SK-N-SH (cell line): ENCODE measurements around the gene MTCL1. TPM values are rescaled to one million over a fixed set of nuclear protein-coding genes. Genes with fewer than 3 reads are reported as not detected.

Experiments
- CTCF ChIA-PET: fragments of 300-600, 350-600 bp; formaldehyde crosslinking; extraction: SDS; loops from one replicate; lab custom pipeline; 2021; lab: Yijun Ruan, JAX
- POLR2A ChIA-PET: fragments of 350-600 bp; sonication (Branson Sonifier 250); formaldehyde crosslinking; extraction: SDS; loops from one replicate; lab custom pipeline; 2020; ENCODE audit warnings: antibody characterized with exemption, inconsistent platforms; lab: Yijun Ruan, JAX
- DNase-seq: peaks from one replicate; pipeline ENCODE4 v3.0.0; 2012
- H2AFZ ChIP-seq: fragments of 200-600 bp; sonication (generic); 2 replicates; pipeline ENCODE4 v1.8.1; 2016; ENCODE audit warnings: antibody characterized with exemption, mild to moderate bottlenecking, low read depth
- H3F3A ChIP-seq: fragments of 200-600 bp; sonication (generic); replicated peaks from 2 replicates; pipeline ENCODE3; 2016; ENCODE audit warnings: antibody characterized with exemption, mild to moderate bottlenecking; ENCODE audit not compliant: insufficient read depth
- H3K27ac ChIP-seq, 2 experiments: fragments of 200-500 bp in 1 of 2; fragments of 200-600 bp in 1 of 2; sonication (Bioruptor generic) in 1 of 2; sonication (generic), shearing (Covaris generic) in 1 of 2; 2 replicates each; pipeline versions ENCODE4 v1.5.1 to v1.6.1; 2014 to 2016; ENCODE audit warnings: low read depth in 2 of 2, inconsistent platforms in 1 of 2, low read length in 1 of 2, mild to moderate bottlenecking in 1 of 2, mixed read lengths in 1 of 2
- H3K27me3 ChIP-seq: fragments of 200-600 bp; sonication (generic), shearing (Covaris generic); 2 replicates; pipeline ENCODE4 v1.6.1; 2016; ENCODE audit warnings: mixed run types; ENCODE audit not compliant: insufficient read depth
- H3K36me3 ChIP-seq, 2 experiments: fragments of 200-500 bp in 1 of 2; fragments of 200-600 bp in 1 of 2; sonication (Bioruptor generic) in 1 of 2; sonication (generic) in 1 of 2; replicated peaks in 1 of 2; 2 replicates each; pipeline versions ENCODE3 to v1.5.1; 2014 to 2016; ENCODE audit warnings: low read length in 1 of 2, mild to moderate bottlenecking in 1 of 2; ENCODE audit not compliant: insufficient read depth in 2 of 2, control insufficient read depth in 1 of 2
- H3K4me1 ChIP-seq, 2 experiments: fragments of 200-500 bp in 1 of 2; fragments of 200-600 bp in 1 of 2; sonication (Bioruptor generic) in 1 of 2; sonication (generic), shearing (Covaris generic) in 1 of 2; 2 replicates each; pipeline versions ENCODE4 v1.5.1 to v1.6.1; 2014 to 2016; ENCODE audit warnings: low read depth in 1 of 2, low read length in 1 of 2, mixed run types in 1 of 2; ENCODE audit not compliant: insufficient read depth in 2 of 2, control insufficient read depth in 1 of 2
- H3K4me2 ChIP-seq: fragments of 200-600 bp; sonication (generic), shearing (Covaris generic); 2 replicates; pipeline ENCODE4 v1.6.1; 2017; ENCODE audit warnings: mixed run types
- H3K4me3 ChIP-seq, 2 experiments: fragments of 200-500 bp in 1 of 2; fragments of 200-600 bp in 1 of 2; sonication (Bioruptor generic) in 1 of 2; sonication (generic), shearing (Covaris generic) in 1 of 2; 2 replicates each; pipeline versions ENCODE4 v1.5.1 to v1.8.1; 2014 to 2016; ENCODE audit warnings: low read depth in 2 of 2, inconsistent platforms in 1 of 2, low read length in 1 of 2, mild to moderate bottlenecking in 1 of 2, mixed read lengths in 1 of 2, moderate library complexity in 1 of 2
- H3K79me2 ChIP-seq: fragments of 200-600 bp; sonication (generic); 2 replicates; pipeline ENCODE4 v1.8.1; 2017; ENCODE audit warnings: mild to moderate bottlenecking; ENCODE audit not compliant: insufficient read depth
- H3K9ac ChIP-seq: fragments of 200-600 bp; sonication (generic); 2 replicates; pipeline ENCODE4 v1.6.1; 2017; ENCODE audit warnings: mixed run types
- H3K9me2 ChIP-seq: fragments of 200-600 bp; sonication (generic); 2 replicates; pipeline ENCODE4 v1.6.1; 2017; ENCODE audit warnings: mixed run types
- H3K9me3 ChIP-seq: fragments of 200-600 bp; sonication (generic); 2 replicates; pipeline ENCODE4 v1.6.1; 2017; ENCODE audit warnings: mixed run types, mild to moderate bottlenecking, moderate library complexity
- H4K20me1 ChIP-seq: fragments of 200-600 bp; sonication (generic); 2 replicates; pipeline ENCODE4 v1.6.1; 2017; ENCODE audit warnings: mild to moderate bottlenecking, mixed run types; ENCODE audit not compliant: insufficient read depth
- CHD2 ChIP-seq: fragments of 150-350 bp; IDR thresholded peaks from 2 replicates; pipeline ENCODE4 v1.6.1; 2018; ENCODE audit warnings: low read length; ENCODE audit not compliant: partially characterized antibody
- ELF1 ChIP-seq: IDR thresholded peaks from 2 replicates; pipeline ENCODE4 v1.4.0; 2012
- EP300 ChIP-seq, 2 experiments: IDR thresholded peaks; 2 replicates each; pipeline versions ENCODE4 v1.4.0 to v1.6.1; 2012; ENCODE audit warnings: borderline replicate concordance in 1 of 2, low read depth in 1 of 2, low read length in 1 of 2
- FOSL2 ChIP-seq: IDR thresholded peaks from 2 replicates; pipeline ENCODE4 v1.4.0; 2012; ENCODE audit warnings: low read depth, mild to moderate bottlenecking, moderate library complexity, borderline replicate concordance
- FOXJ3 ChIP-seq: sonication (generic); formaldehyde crosslinking; IDR thresholded peaks from 2 replicates; pipeline ENCODE4 v1.5.1; 2020; ENCODE audit warnings: mild to moderate bottlenecking, missing genetic modification reagents
- FOXM1 ChIP-seq: IDR thresholded peaks from 2 replicates; pipeline ENCODE4 v1.4.0; 2012; ENCODE audit warnings: low read depth, mild to moderate bottlenecking
- GATA2 ChIP-seq: sonication (generic); formaldehyde crosslinking; IDR thresholded peaks from 2 replicates; pipeline ENCODE4 v1.5.0; 2020; ENCODE audit warnings: mild to moderate bottlenecking, missing genetic modification reagents
- JUND ChIP-seq: IDR thresholded peaks from 2 replicates; pipeline ENCODE4 v1.4.0; 2012
- MAX ChIP-seq: IDR thresholded peaks from 2 replicates; pipeline ENCODE4 v1.4.0; 2012; ENCODE audit warnings: low read depth
- MXI1 ChIP-seq: IDR thresholded peaks from 2 replicates; pipeline ENCODE4 v1.6.1; 2012; ENCODE audit warnings: mild to moderate bottlenecking, low read depth, low read length, improper control_type of control experiment
- NFIC ChIP-seq: IDR thresholded peaks from 2 replicates; pipeline ENCODE4 v1.4.0; 2012; ENCODE audit warnings: borderline replicate concordance
- RAD21 ChIP-seq: IDR thresholded peaks from 2 replicates; pipeline ENCODE4 v1.6.1; 2012; ENCODE audit warnings: mild to moderate bottlenecking, low read length
- REST ChIP-seq: IDR thresholded peaks from 2 replicates; pipeline ENCODE4 v1.6.1; 2012; ENCODE audit warnings: mild to moderate bottlenecking, low read depth, low read length, moderate library complexity
- SIN3A ChIP-seq: IDR thresholded peaks from 2 replicates; pipeline ENCODE4 v1.6.1; 2012; ENCODE audit warnings: low read depth, mild to moderate bottlenecking, low read length, moderate library complexity, borderline replicate concordance
- SMC3 ChIP-seq: IDR thresholded peaks from 2 replicates; pipeline ENCODE4 v1.6.1; 2012; ENCODE audit warnings: low read depth, low read length, improper control_type of control experiment
- TAF1 ChIP-seq: IDR thresholded peaks from 2 replicates; pipeline ENCODE4 v1.6.1; 2012; ENCODE audit warnings: low read depth, mild to moderate bottlenecking, low read length, moderate library complexity, borderline replicate concordance
- YY1 ChIP-seq: IDR thresholded peaks from 2 replicates; pipeline ENCODE4 v1.4.0; 2012; ENCODE audit warnings: low read depth, mild to moderate bottlenecking
- WGBS: methylation state at CpG from one replicate; pipeline ENCODE4 v1.1.6; 2017; ENCODE audit warnings: low lambda C conversion rate; 5-methylcytosine and 5-hydroxymethylcytosine counted together
- polyA plus RNA-seq, 3 experiments: library from polyadenylated mRNA; depleted of rRNA; stranded (reverse); fragments of >200 nt; gene quantifications; 2 replicates each; pipeline ENCODE4 v1.2.3, GENCODE V29; 2012

Gene MTCL1
- polyA plus RNA-seq, 1 of the 3 experiments (the other 2 are of a cell fraction): 33.5 TPM

GRCh38 chr18:8730080-8730827 lies 24.9 kb downstream of the MTCL1 start (continued):
- TF ChIP-seq REST: 0 out of 2 replicates have a peak, but pooled peaks have one; percentile 7
- no peak for TF ChIP-seq FOXJ3
- no peak for TF ChIP-seq TAF1
- no peak for TF ChIP-seq SIN3A
- no peak for TF ChIP-seq MXI1
- TF ChIP-seq EP300 (IDR thresholded peaks at IDR 0.05; ENCODE audit: borderline replicate concordance in 1 of 2, low read depth in 1 of 2, low read length in 1 of 2): peak; percentile 36 to 57; a peak in 1 of 4 replicates
- TF ChIP-seq CHD2: no peak
- TF ChIP-seq GATA2: no peak
- TF ChIP-seq JUND: peak; percentile 75
- TF ChIP-seq YY1: no peak
- peak; percentile 58 for TF ChIP-seq NFIC
- no peak for TF ChIP-seq SMC3
- TF ChIP-seq RAD21: no peak
- peak; percentile 62; the same call in 1 of the 2 replicates for TF ChIP-seq FOSL2

- Histone ChIP-seq H2AFZ (no peak overlapping the region), H3F3A (peaks cover 18% of the 10 kb centered on the region), H3K4me1 (peaks cover 6 to 9% of the 10 kb centered on the region in 2 experiments; a peak in 2 of 4 replicates), H3K9ac (no peak overlapping the region), H3K79me2 (peaks cover 82% of the 10 kb centered on the region), H3K36me3 (peaks cover 10 to 13% of the 10 kb centered on the region in 2 experiments), H3K27me3 (no peaks in the 10 kb centered on the region), H3K9me2 (no peaks in the 10 kb centered on the region), H3K9me3 (no peaks in the 10 kb centered on the region), H3K27ac (no peak overlapping the region), H3K4me3 (no peak overlapping the region), H3K4me2 (no peak overlapping the region), H4K20me1 (0 out of 2 replicates have a peak, but pooled peaks cover 5% of the 10 kb centered on the region)
- TF ChIP-seq REST (no peak), ELF1 (no peak), MAX (no peak), FOXM1 (no peak), MXI1 (no peak), SMC3 (no peak)
- POLR2A ChIA-PET: no interaction called here
- no peak for DNase-seq
- WGBS: 82% methylated on average over 21 of the region's 22 CpGs
- CTCF ChIA-PET: no interaction called here
These were observed 27.3 kb downstream of the MTCL1 start for GRCh38 chr18:8732442-8733360.
